GM23248 (cell line): ENCODE measurements around the gene KCNT1. TPM values are rescaled to one million over a fixed set of nuclear protein-coding genes. Genes with fewer than 3 reads are reported as not detected.

Experiments used
- DNase-seq: peaks from one replicate; pipeline ENCODE4 v3.0.0-alpha.2; 2015
- H2AFZ ChIP-seq: fragments of 200-600 bp; sonication (generic); 2 replicates; pipeline ENCODE4 v1.6.1; 2016; ENCODE audit warnings: antibody characterized with exemption
- H3F3A ChIP-seq: fragments of 200-600 bp; sonication (generic); 2 replicates; pipeline ENCODE4 v1.6.1; 2016; ENCODE audit warnings: mild to moderate bottlenecking, antibody characterized with exemption, mixed run types; ENCODE audit not compliant: insufficient read depth
- H3K27ac ChIP-seq: fragments of 200-600 bp; sonication (generic); 2 replicates; pipeline ENCODE4 v1.5.1; 2016; ENCODE audit warnings: mild to moderate bottlenecking
- H3K27me3 ChIP-seq: fragments of 200-600 bp; sonication (generic); replicated peaks from 2 replicates; pipeline ENCODE4 v1.6.1; 2016; ENCODE audit warnings: mild to moderate bottlenecking; ENCODE audit not compliant: insufficient read depth
- H3K36me3 ChIP-seq: fragments of 200-600 bp; sonication (generic); 2 replicates; pipeline ENCODE4 v1.6.1; 2016; ENCODE audit warnings: low read depth, mild to moderate bottlenecking
- H3K4me1 ChIP-seq: fragments of 200-600 bp; sonication (generic); 2 replicates; pipeline ENCODE4 v1.6.1; 2016; ENCODE audit warnings: mild to moderate bottlenecking; ENCODE audit not compliant: insufficient read depth
- H3K4me2 ChIP-seq: fragments of 200-600 bp; sonication (generic); one replicate; pipeline ENCODE4 v1.6.1; 2016; ENCODE audit warnings: mild to moderate bottlenecking; ENCODE audit not compliant: unreplicated experiment
- H3K4me3 ChIP-seq: fragments of 200-600 bp; sonication (generic); 2 replicates; pipeline ENCODE4 v1.5.1; 2016; ENCODE audit warnings: mild to moderate bottlenecking
- H3K79me2 ChIP-seq: fragments of 200-600 bp; sonication (generic); 2 replicates; pipeline ENCODE4 v1.6.1; 2016; ENCODE audit warnings: mild to moderate bottlenecking; ENCODE audit not compliant: insufficient read depth
- H3K9ac ChIP-seq: fragments of 200-600 bp; sonication (generic); 2 replicates; pipeline ENCODE4 v1.6.1; 2016; ENCODE audit warnings: mild to moderate bottlenecking
- H3K9me2 ChIP-seq: fragments of 200-600 bp; sonication (generic); 2 replicates; pipeline ENCODE4 v1.6.1; 2016; ENCODE audit warnings: mixed run types, mild to moderate bottlenecking, moderate library complexity; ENCODE audit not compliant: insufficient read depth
- H3K9me3 ChIP-seq: fragments of 200-600 bp; sonication (generic); one replicate; pipeline ENCODE4 v1.6.1; 2017; ENCODE audit warnings: low read depth
- H4K20me1 ChIP-seq: fragments of 200-600 bp; sonication (generic); 2 replicates; pipeline ENCODE4 v1.6.0; 2016; ENCODE audit not compliant: insufficient read depth
- EZH2 ChIP-seq: fragments of 200-600 bp; sonication (generic); IDR thresholded peaks from 2 replicates; pipeline ENCODE4 v1.6.1; 2018; ENCODE audit warnings: antibody characterized with exemption, mild to moderate bottlenecking; ENCODE audit not compliant: insufficient read depth, poor library complexity, severe bottlenecking
- EZH2phosphoT487 ChIP-seq: fragments of 200-600 bp; sonication (generic); IDR thresholded peaks from 2 replicates; pipeline ENCODE4 v1.6.1; 2018; ENCODE audit warnings: antibody characterized with exemption, moderate library complexity, mild to moderate bottlenecking, low read depth; ENCODE audit not compliant: insufficient read depth
- WGBS, 2 experiments: methylation state at CpG; one replicate each; pipeline ENCODE4 v1.1.6; 2015 to 2017; ENCODE audit warnings: low lambda C conversion rate in 2 of 2, low coverage in 1 of 2; ENCODE audit errors: missing lambda C conversion rate in 2 of 2; 5-methylcytosine and 5-hydroxymethylcytosine counted together
- in situ Hi-C: fragments of 300-500 bp; cut with MboI; formaldehyde crosslinking; loops from 2 replicates; pipeline ENCODE4 v1.15.0; 2020
- polyA plus RNA-seq: library from polyadenylated mRNA; unstranded; fragments of >200 nt; fragmentation: Nextera tagmentation; extraction: Ambion mirVana; gene quantifications from 2 replicates; pipeline ENCODE4 v1.2.1, GENCODE V29; 2016
- total RNA-seq: library from RNA; depleted of rRNA; stranded (reverse); fragments of >200 nt; shearing (Covaris generic); gene quantifications from 2 replicates; pipeline ENCODE4 v1.2.3, GENCODE V29; 2014

KCNT1 gene
- total and polyA plus RNA-seq, 2 experiments from 2014 or later = not detected

GRCh38 chr9:135809166-135809565 is 107.2 kb downstream of the KCNT1 start:
- TF ChIP-seq EZH2 (no peak), EZH2phosphoT487 (no peak)
- Histone ChIP-seq H3K9me2 (no peaks in the 10 kb centered on the region), H3K9me3 (no peaks in the 10 kb centered on the region), H3K4me2 (no peak overlapping the region), H2AFZ (no peak overlapping the region), H3F3A (peaks cover 9% of the 10 kb centered on the region; the same call in 1 of the 2 replicates), H3K27ac (no peak overlapping the region), H3K27me3 (no peaks in the 10 kb centered on the region), H3K4me3 (no peak overlapping the region), H4K20me1 (no peaks in the 10 kb centered on the region), H3K79me2 (no peaks in the 10 kb centered on the region), H3K4me1 (peaks cover 6% of the 10 kb centered on the region; the same call in 1 of the 2 replicates), H3K36me3 (peaks cover 7% of the 10 kb centered on the region; the same call in 1 of the 2 replicates), H3K9ac (no peak overlapping the region)
- DNase-seq = peak; percentile 73
- 66% methylated on average over 10 of the region's 10 CpGs for WGBS, 2 experiments
- in situ Hi-C loops = no loop called here

- Histone ChIP-seq H3K27me3 (no peaks in the 10 kb centered on the region), H3K4me3 (no peak overlapping the region), H3K79me2 (no peaks in the 10 kb centered on the region), H3K9me2 (no peaks in the 10 kb centered on the region), H4K20me1 (no peaks in the 10 kb centered on the region), H3K9ac (no peak overlapping the region), H3K4me1 (peaks cover 6% of the 10 kb centered on the region; the same call in 1 of the 2 replicates), H3F3A (peaks cover 9% of the 10 kb centered on the region; the same call in 1 of the 2 replicates), H3K9me3 (no peaks in the 10 kb centered on the region), H3K27ac (no peak overlapping the region), H2AFZ (no peak overlapping the region), H3K4me2 (no peak overlapping the region), H3K36me3 (peaks cover 7% of the 10 kb centered on the region; the same call in 1 of the 2 replicates)
- in situ Hi-C loops = no loop called here
- WGBS, 2 experiments = 93 to 95% methylated on average over 23 of the region's 23 CpGs
- DNase-seq = no peak
- TF ChIP-seq EZH2 = no peak
- no peak for TF ChIP-seq EZH2phosphoT487
These were observed 109.0 kb downstream of the KCNT1 start for GRCh38 chr9:135810806-135811575.

- H3K36me3 ChIP-seq = peaks cover 7% of the 10 kb centered on the region; the same call in 1 of the 2 replicates
- 84 to 89% methylated on average over 11 of the region's 11 CpGs for WGBS, 2 experiments
- no peak overlapping the region for H3K27ac ChIP-seq
These were observed 109.8 kb downstream of the KCNT1 start for GRCh38 chr9:135811801-135812200.

GRCh38 chr9:135812961-135813360 is 111.0 kb downstream of the KCNT1 start:
- H3K9ac ChIP-seq = no peak overlapping the region
- H3K4me1 ChIP-seq = peaks cover 6% of the 10 kb centered on the region; the same call in 1 of the 2 replicates
- H3K9me2 ChIP-seq = no peaks in the 10 kb centered on the region
- DNase-seq = no peak
- H2AFZ ChIP-seq = no peak overlapping the region
- H3K27ac ChIP-seq = no peak overlapping the region
- no peak overlapping the region for H3K4me3 ChIP-seq
- no peaks in the 10 kb centered on the region for H3K27me3 ChIP-seq
- peaks cover 9% of the 10 kb centered on the region; the same call in 1 of the 2 replicates for H3F3A ChIP-seq
- TF ChIP-seq EZH2phosphoT487 (no peak), EZH2 (no peak)
- in situ Hi-C loops = no loop called here
- peaks cover 7% of the 10 kb centered on the region; the same call in 1 of the 2 replicates for H3K36me3 ChIP-seq
- H3K79me2 ChIP-seq = no peaks in the 10 kb centered on the region
- WGBS, 2 experiments = 97 to 98% methylated on average over 13 of the region's 13 CpGs
- H3K9me3 ChIP-seq = no peaks in the 10 kb centered on the region
- no peak overlapping the region for H3K4me2 ChIP-seq
- H4K20me1 ChIP-seq = no peaks in the 10 kb centered on the region

More at GRCh38 chr9:135811801-135812200, 109.8 kb downstream of the KCNT1 start:
- Histone ChIP-seq H3K9me3 (no peaks in the 10 kb centered on the region), H2AFZ (no peak overlapping the region), H3K9me2 (no peaks in the 10 kb centered on the region), H3K4me3 (no peak overlapping the region), H3K4me2 (no peak overlapping the region), H3K9ac (no peak overlapping the region), H3F3A (peaks cover 9% of the 10 kb centered on the region; the same call in 1 of the 2 replicates), H4K20me1 (no peaks in the 10 kb centered on the region), H3K4me1 (peaks cover 6% of the 10 kb centered on the region; the same call in 1 of the 2 replicates), H3K27me3 (no peaks in the 10 kb centered on the region), H3K79me2 (no peaks in the 10 kb centered on the region)
- in situ Hi-C loops = no loop called here
- TF ChIP-seq EZH2phosphoT487 = no peak
- DNase-seq = no peak
